K562 (cell line): ENCODE results near the gene HLA-F. TPM values are rescaled to one million over a fixed set of nuclear protein-coding genes. Genes with fewer than 3 reads are reported as not detected.
A peak's percentile ranks its signal among the peaks of the same experiment; 100 is the strongest.

Source experiments
- C11orf30 ChIP-seq: fragments of 450-650 bp; IDR thresholded peaks from 2 replicates; pipeline ENCODE4 v1.6.1; 2016; ENCODE audit warnings: low read depth, mild to moderate bottlenecking
- FOXJ2 ChIP-seq: fragments of 200-800 bp; sonication (Bioruptor generic); IDR thresholded peaks from 2 replicates; pipeline ENCODE4 v1.6.1; 2016; ENCODE audit warnings: missing genetic modification characterization, missing compliant biosample characterization
- LCOR ChIP-seq: sonication (generic); formaldehyde crosslinking; IDR thresholded peaks from 2 replicates; pipeline ENCODE4 v1.8.0; 2022; ENCODE audit warnings: mild to moderate bottlenecking, missing genetic modification reagents
- MAFG ChIP-seq: fragments of 450-650 bp; conservative IDR thresholded peaks from 2 replicates; pipeline ENCODE4 v1.6.1; 2016; ENCODE audit warnings: missing genetic modification characterization, missing compliant biosample characterization
- NFE2 ChIP-seq: IDR thresholded peaks from 2 replicates; pipeline ENCODE4 v1.6.1; 2014; ENCODE audit warnings: antibody characterized with exemption, low read depth
- NR2C1 ChIP-seq, 2 experiments: fragments of 450-650 bp; IDR thresholded peaks; 2 replicates each; pipeline ENCODE4 v1.6.1; 2017; ENCODE audit warnings: mild to moderate bottlenecking in 2 of 2, antibody characterized with exemption in 1 of 2, inconsistent platforms in 1 of 2, missing compliant biosample characterization in 1 of 2, missing genetic modification characterization in 1 of 2
- TAF7 ChIP-seq: fragments of 450-650 bp; IDR thresholded peaks from 2 replicates; pipeline ENCODE4 v1.6.1; 2016; ENCODE audit warnings: missing genetic modification characterization, missing compliant biosample characterization
- ZNF589 ChIP-seq: fragments of 200-800 bp; sonication (Bioruptor generic); IDR thresholded peaks from 2 replicates; pipeline ENCODE4 v1.6.1; 2016; ENCODE audit warnings: low read depth, missing genetic modification characterization, missing compliant biosample characterization
- polyA plus RNA-seq, 8 experiments: library from polyadenylated mRNA; depleted of rRNA in 4 of 8; stranded (reverse) in 5 of 8; unstranded in 3 of 8; fragments of >200 nt; fragmentation: Nextera tagmentation in 2 of 8; fragmentation: Illumina TruSeq in 1 of 8; extraction: Ambion mirVana in 2 of 8; extraction: Trizol in 1 of 8; gene quantifications; 2 replicates each; pipeline versions ENCODE4 v1.2.1 to v1.2.3, GENCODE V29; 2011 to 2014; ENCODE audit warnings: inconsistent platforms in 1 of 8, missing spikeins in 1 of 8
- total RNA-seq, 7 experiments: library from RNA; depleted of rRNA in 6 of 7; stranded (reverse); fragments of >200 nt in 6 of 7; fragmentation: Illumina TruSeq in 2 of 7; extraction: Trizol in 2 of 7; gene quantifications; 2 replicates each; pipeline versions ENCODE4 v1.2.1 to v1.2.3, GENCODE V29; 2011 to 2021; ENCODE audit warnings: low replicate concordance in 1 of 7
- TF ChIP-seq, protein P1 (sequence below): fragments of 250-450 bp; sonication (Bioruptor Pico); IDR thresholded peaks from 2 replicates; pipeline ENCODE4 v1.8.0; 2021; ENCODE audit warnings: borderline replicate concordance, mild to moderate bottlenecking, moderate library complexity; ENCODE audit not compliant: poor library complexity, severe bottlenecking
- TF ChIP-seq, protein P2 (sequence below): fragments of 250-450 bp; sonication (Bioruptor Pico); IDR thresholded peaks from 2 replicates; pipeline ENCODE4 v1.9.0; 2021; ENCODE audit warnings: mild to moderate bottlenecking, inconsistent platforms
- TF ChIP-seq, protein P3 (sequence below): sonication (generic); formaldehyde crosslinking; IDR thresholded peaks from 2 replicates; pipeline ENCODE4 v1.8.0; 2022; ENCODE audit warnings: missing genetic modification reagents, mild to moderate bottlenecking, borderline replicate concordance

Gene HLA-F
- total and polyA plus RNA-seq, 9 of the 15 experiments (the other 6 are each of a cell fraction or from before 2014, with no cell fraction given): 0.40 to 0.76 (median 0.46) TPM; not detected in 6

DNA sequence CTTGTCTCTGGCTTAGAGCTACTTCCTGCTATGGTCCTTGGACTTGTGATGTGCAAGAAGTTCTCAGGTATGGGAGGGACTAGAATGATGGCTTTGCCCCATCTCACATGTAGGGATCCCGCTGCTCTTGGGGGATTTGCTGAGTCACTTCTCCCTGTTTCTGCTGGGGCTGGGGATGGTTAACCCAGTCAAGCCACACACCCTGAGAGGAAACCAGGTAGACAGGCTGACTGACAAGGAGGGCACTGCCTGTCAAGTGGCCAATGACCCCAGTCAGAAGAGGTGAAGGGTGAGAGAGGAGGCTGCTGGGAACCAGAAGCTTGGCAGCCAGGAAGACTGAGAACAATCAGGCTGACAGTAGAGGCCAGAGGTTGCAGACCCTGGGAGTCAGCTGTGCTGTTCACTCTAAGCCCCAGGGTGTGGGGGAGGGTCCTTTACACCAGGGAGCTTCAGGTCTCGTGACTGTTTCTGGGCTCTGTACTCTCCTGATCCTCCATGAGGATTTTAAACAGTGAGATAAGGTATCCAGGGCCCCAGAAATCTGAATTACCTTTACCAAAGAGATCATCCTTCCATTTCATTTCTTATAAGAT lies 34.6 kb downstream of the HLA-F start (continued):
- TF ChIP-seq, protein P1, sequence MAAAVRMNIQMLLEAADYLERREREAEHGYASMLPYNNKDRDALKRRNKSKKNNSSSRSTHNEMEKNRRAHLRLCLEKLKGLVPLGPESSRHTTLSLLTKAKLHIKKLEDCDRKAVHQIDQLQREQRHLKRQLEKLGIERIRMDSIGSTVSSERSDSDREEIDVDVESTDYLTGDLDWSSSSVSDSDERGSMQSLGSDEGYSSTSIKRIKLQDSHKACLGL: no peak
- TF ChIP-seq NFE2 (peak; percentile 81), TAF7 (tag) (no peak), FOXJ2 (tag) (0 out of 2 replicates have a peak, but pooled peaks have one; percentile 27), MAFG (peak; percentile 87), LCOR (CRISPR knock-in tag) (no peak), NR2C1 (IDR thresholded peaks at IDR 0.05) (no peak), NR2C1 (tag; IDR thresholded peaks at IDR 0.05) (0 out of 2 replicates have a peak, but pooled peaks have one; percentile 28), C11orf30 (peak; percentile 70), ZNF589 (CRISPR knock-in tag) (peak; percentile 45; the same call in 1 of the 2 replicates)
- TF ChIP-seq, protein P2, sequence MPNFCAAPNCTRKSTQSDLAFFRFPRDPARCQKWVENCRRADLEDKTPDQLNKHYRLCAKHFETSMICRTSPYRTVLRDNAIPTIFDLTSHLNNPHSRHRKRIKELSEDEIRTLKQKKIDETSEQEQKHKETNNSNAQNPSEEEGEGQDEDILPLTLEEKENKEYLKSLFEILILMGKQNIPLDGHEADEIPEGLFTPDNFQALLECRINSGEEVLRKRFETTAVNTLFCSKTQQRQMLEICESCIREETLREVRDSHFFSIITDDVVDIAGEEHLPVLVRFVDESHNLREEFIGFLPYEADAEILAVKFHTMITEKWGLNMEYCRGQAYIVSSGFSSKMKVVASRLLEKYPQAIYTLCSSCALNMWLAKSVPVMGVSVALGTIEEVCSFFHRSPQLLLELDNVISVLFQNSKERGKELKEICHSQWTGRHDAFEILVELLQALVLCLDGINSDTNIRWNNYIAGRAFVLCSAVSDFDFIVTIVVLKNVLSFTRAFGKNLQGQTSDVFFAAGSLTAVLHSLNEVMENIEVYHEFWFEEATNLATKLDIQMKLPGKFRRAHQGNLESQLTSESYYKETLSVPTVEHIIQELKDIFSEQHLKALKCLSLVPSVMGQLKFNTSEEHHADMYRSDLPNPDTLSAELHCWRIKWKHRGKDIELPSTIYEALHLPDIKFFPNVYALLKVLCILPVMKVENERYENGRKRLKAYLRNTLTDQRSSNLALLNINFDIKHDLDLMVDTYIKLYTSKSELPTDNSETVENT (CRISPR knock-in tag): no peak
- TF ChIP-seq, protein P3, sequence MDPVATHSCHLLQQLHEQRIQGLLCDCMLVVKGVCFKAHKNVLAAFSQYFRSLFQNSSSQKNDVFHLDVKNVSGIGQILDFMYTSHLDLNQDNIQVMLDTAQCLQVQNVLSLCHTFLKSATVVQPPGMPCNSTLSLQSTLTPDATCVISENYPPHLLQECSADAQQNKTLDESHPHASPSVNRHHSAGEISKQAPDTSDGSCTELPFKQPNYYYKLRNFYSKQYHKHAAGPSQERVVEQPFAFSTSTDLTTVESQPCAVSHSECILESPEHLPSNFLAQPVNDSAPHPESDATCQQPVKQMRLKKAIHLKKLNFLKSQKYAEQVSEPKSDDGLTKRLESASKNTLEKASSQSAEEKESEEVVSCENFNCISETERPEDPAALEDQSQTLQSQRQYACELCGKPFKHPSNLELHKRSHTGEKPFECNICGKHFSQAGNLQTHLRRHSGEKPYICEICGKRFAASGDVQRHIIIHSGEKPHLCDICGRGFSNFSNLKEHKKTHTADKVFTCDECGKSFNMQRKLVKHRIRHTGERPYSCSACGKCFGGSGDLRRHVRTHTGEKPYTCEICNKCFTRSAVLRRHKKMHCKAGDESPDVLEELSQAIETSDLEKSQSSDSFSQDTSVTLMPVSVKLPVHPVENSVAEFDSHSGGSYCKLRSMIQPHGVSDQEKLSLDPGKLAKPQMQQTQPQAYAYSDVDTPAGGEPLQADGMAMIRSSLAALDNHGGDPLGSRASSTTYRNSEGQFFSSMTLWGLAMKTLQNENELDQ (CRISPR knock-in tag): no peak
